Hepatocyte (in vitro differentiated cells): Measurements from ENCODE around the gene SEMA4G. TPM values are rescaled to one million over a fixed set of nuclear protein-coding genes. Genes with fewer than 3 reads are reported as not detected.

Experiments
- DNase-seq: peaks from one replicate; pipeline ENCODE4 v3.0.0-alpha.2; 2016; ENCODE audit warnings: low spot score
- H2AFZ ChIP-seq: fragments of 200-600 bp; sonication (generic); 2 replicates; pipeline ENCODE4 v1.6.0; 2016; ENCODE audit warnings: antibody characterized with exemption, mild to moderate bottlenecking
- H3K27ac ChIP-seq: fragments of 200-600 bp; sonication (generic); 2 replicates; pipeline ENCODE4 v1.5.1; 2016; ENCODE audit warnings: mild to moderate bottlenecking
- H3K27me3 ChIP-seq: fragments of 200-600 bp; sonication (generic); 2 replicates; pipeline ENCODE4 v1.6.1; 2016
- H3K36me3 ChIP-seq: fragments of 200-600 bp; sonication (generic); replicated peaks from 2 replicates; pipeline ENCODE4 v1.5.1; 2016; ENCODE audit warnings: low read depth; ENCODE audit not compliant: insufficient read depth
- H3K4me1 ChIP-seq: fragments of 200-600 bp; sonication (generic); 2 replicates; pipeline ENCODE4 v1.5.1; 2016; ENCODE audit warnings: mild to moderate bottlenecking, moderate library complexity; ENCODE audit not compliant: insufficient read depth
- H3K4me2 ChIP-seq: fragments of 200-600 bp; sonication (generic); 2 replicates; pipeline ENCODE4 v1.6.0; 2016
- H3K4me3 ChIP-seq: fragments of 200-600 bp; sonication (generic); 2 replicates; pipeline ENCODE4 v1.5.1; 2016; ENCODE audit warnings: mild to moderate bottlenecking
- H3K79me2 ChIP-seq: fragments of 200-600 bp; sonication (generic); 2 replicates; pipeline ENCODE4 v1.6.0; 2017; ENCODE audit warnings: mild to moderate bottlenecking
- H3K9me2 ChIP-seq: fragments of 200-600 bp; sonication (generic); replicated peaks from 2 replicates; pipeline ENCODE4 v1.6.0; 2017; ENCODE audit warnings: mild to moderate bottlenecking; ENCODE audit not compliant: insufficient read depth
- H3K9me3 ChIP-seq: fragments of 200-600 bp; sonication (generic); 2 replicates; pipeline ENCODE4 v1.5.1; 2016; ENCODE audit warnings: low read depth, mild to moderate bottlenecking
- H4K20me1 ChIP-seq: fragments of 200-600 bp; sonication (generic); 2 replicates; pipeline ENCODE4 v1.6.0; 2016; ENCODE audit warnings: mild to moderate bottlenecking; ENCODE audit not compliant: insufficient read depth, poor library complexity, severe bottlenecking
- EZH2 ChIP-seq: fragments of 200-600 bp; sonication (generic); IDR thresholded peaks from 2 replicates; pipeline ENCODE4 v1.6.1; 2016; ENCODE audit warnings: antibody characterized with exemption, mild to moderate bottlenecking, borderline replicate concordance
- EZH2phosphoT487 ChIP-seq: fragments of 200-600 bp; sonication (generic); IDR thresholded peaks from one replicate; pipeline ENCODE4 v1.6.1; 2018; ENCODE audit warnings: antibody characterized with exemption, mild to moderate bottlenecking, low read depth, moderate library complexity; ENCODE audit not compliant: unreplicated experiment, severe bottlenecking
- WGBS: methylation state at CpG from one replicate; pipeline ENCODE4 v1.1.6; 2016; ENCODE audit warnings: low lambda C conversion rate; ENCODE audit errors: missing lambda C conversion rate; 5-methylcytosine and 5-hydroxymethylcytosine counted together
- polyA plus RNA-seq: library from polyadenylated mRNA; unstranded; fragments of >200 nt; fragmentation: Nextera tagmentation; extraction: Ambion mirVana; gene quantifications from 2 replicates; pipeline ENCODE4 v1.2.1, GENCODE V29; 2016
- total RNA-seq: library from RNA; depleted of rRNA; stranded (reverse); fragments of >200 nt; gene quantifications from 2 replicates; pipeline ENCODE4 v1.2.3, GENCODE V29; 2014
- TF ChIP-seq, protein P1 (sequence below): fragments of 200-600 bp; sonication (generic); IDR thresholded peaks from 2 replicates; pipeline ENCODE4 v1.5.1; 2016; ENCODE audit warnings: antibody characterized with exemption, mild to moderate bottlenecking; ENCODE audit not compliant: poor library complexity

Gene SEMA4G
- total and polyA plus RNA-seq, 2 experiments from 2014 or later, result 38.9 to 54.8 TPM

DNA sequence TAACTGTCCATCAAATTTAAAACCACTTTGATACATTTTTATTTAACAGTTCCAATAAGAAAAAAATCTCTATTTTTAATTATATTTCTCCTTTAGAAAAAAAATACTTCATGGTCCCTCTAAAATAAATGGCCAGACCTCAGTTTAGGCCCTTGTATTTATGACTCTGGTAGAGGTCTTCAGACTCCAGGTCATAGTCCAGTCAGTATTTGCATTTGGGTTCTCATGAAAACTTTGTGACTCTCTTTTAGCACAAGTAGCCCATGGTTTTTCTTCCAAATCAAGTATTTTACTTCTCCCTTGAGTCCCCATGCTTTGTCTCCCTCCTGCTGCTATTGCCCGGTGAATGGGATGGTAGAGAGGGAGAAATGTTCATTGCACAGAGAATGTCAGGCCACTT lies 5.5 kb upstream of the SEMA4G start:
- H3K4me3 ChIP-seq, result no peak overlapping the region
- WGBS, result 92% methylated on average over 1 of the region's 1 CpG

GRCh38 chr10:100965820-100966219 lies 3.5 kb upstream of the SEMA4G start:
- Histone ChIP-seq H3K9me2 (no peaks in the 10 kb centered on the region), H3K4me1 (peaks cover 16% of the 10 kb centered on the region), H3K36me3 (no peaks in the 10 kb centered on the region), H3K27me3 (no peaks in the 10 kb centered on the region), H3K4me3 (no peak overlapping the region), H3K4me2 (no peak overlapping the region), H4K20me1 (no peaks in the 10 kb centered on the region), H3K9me3 (no peaks in the 10 kb centered on the region), H3K79me2 (no peaks in the 10 kb centered on the region), H2AFZ (no peak overlapping the region), H3K27ac (no peak overlapping the region)
- 70% methylated on average over 5 of the region's 5 CpGs for WGBS
- TF ChIP-seq, protein P1, sequence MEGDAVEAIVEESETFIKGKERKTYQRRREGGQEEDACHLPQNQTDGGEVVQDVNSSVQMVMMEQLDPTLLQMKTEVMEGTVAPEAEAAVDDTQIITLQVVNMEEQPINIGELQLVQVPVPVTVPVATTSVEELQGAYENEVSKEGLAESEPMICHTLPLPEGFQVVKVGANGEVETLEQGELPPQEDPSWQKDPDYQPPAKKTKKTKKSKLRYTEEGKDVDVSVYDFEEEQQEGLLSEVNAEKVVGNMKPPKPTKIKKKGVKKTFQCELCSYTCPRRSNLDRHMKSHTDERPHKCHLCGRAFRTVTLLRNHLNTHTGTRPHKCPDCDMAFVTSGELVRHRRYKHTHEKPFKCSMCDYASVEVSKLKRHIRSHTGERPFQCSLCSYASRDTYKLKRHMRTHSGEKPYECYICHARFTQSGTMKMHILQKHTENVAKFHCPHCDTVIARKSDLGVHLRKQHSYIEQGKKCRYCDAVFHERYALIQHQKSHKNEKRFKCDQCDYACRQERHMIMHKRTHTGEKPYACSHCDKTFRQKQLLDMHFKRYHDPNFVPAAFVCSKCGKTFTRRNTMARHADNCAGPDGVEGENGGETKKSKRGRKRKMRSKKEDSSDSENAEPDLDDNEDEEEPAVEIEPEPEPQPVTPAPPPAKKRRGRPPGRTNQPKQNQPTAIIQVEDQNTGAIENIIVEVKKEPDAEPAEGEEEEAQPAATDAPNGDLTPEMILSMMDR, result no peak
- TF ChIP-seq EZH2phosphoT487 (no peak), EZH2 (no peak)
- DNase-seq, result no peak

More for the DNA sequence above, 5.5 kb upstream of the SEMA4G start:
- Histone ChIP-seq H3K27ac (no peak overlapping the region), H3K36me3 (no peaks in the 10 kb centered on the region), H4K20me1 (no peaks in the 10 kb centered on the region), H3K9me2 (no peaks in the 10 kb centered on the region), H3K79me2 (no peaks in the 10 kb centered on the region), H2AFZ (no peak overlapping the region), H3K4me2 (no peak overlapping the region), H3K27me3 (no peaks in the 10 kb centered on the region), H3K9me3 (no peaks in the 10 kb centered on the region), H3K4me1 (peaks cover 12% of the 10 kb centered on the region)
- TF ChIP-seq EZH2 (no peak), EZH2phosphoT487 (no peak)
- TF ChIP-seq, protein P1, result no peak
- no peak for DNase-seq

DNA sequence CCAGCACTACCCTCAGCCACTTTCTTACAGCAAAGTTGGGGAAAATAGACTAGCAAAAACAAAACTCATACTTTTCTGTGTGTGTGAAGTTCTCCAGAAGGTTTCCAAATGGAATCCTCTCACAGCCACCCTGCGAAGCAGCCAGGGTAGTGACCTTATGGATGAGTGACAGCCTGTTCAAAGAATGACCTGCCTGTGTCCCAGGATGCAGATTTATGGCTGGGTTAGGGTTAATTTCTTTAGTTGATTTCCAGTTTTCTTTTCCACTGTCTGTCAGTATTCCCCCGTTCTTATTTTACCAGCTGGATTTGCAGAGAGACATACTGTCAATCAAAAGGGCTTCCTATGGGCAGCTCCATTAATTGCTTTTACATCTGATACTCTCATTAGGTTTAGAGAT lies 2.4 kb upstream of the SEMA4G start:
- WGBS, result 54% methylated on average over 2 of the region's 2 CpGs
- H3K9me3 ChIP-seq, result no peaks in the 10 kb centered on the region
- no peaks in the 10 kb centered on the region for H4K20me1 ChIP-seq
- no peak overlapping the region for H2AFZ ChIP-seq
- no peak overlapping the region for H3K4me2 ChIP-seq
- H3K9me2 ChIP-seq, result no peaks in the 10 kb centered on the region
- H3K36me3 ChIP-seq, result no peaks in the 10 kb centered on the region
- H3K27me3 ChIP-seq, result no peaks in the 10 kb centered on the region
- DNase-seq, result no peak
- peaks cover 23% of the 10 kb centered on the region for H3K4me1 ChIP-seq
- TF ChIP-seq EZH2 (no peak), EZH2phosphoT487 (no peak)
- TF ChIP-seq, protein P1, result no peak
- H3K79me2 ChIP-seq, result peaks cover 1% of the 10 kb centered on the region
- H3K4me3 ChIP-seq, result no peak overlapping the region
- H3K27ac ChIP-seq, result no peak overlapping the region

GRCh38 chr10:100967332-100967731 lies 2.0 kb upstream of the SEMA4G start:
- Histone ChIP-seq H3K27ac (no peak overlapping the region), H3K9me3 (no peaks in the 10 kb centered on the region), H3K79me2 (peaks cover 6% of the 10 kb centered on the region), H3K36me3 (no peaks in the 10 kb centered on the region), H3K27me3 (no peaks in the 10 kb centered on the region), H4K20me1 (no peaks in the 10 kb centered on the region), H3K4me1 (peaks cover 28% of the 10 kb centered on the region), H3K4me3 (no peak overlapping the region), H2AFZ (no peak overlapping the region), H3K9me2 (no peaks in the 10 kb centered on the region), H3K4me2 (no peak overlapping the region)
- DNase-seq, result no peak
- WGBS, result 79% methylated on average over 2 of the region's 2 CpGs
- TF ChIP-seq EZH2phosphoT487 (no peak), EZH2 (no peak)
- TF ChIP-seq, protein P1, result no peak
